GM19438 (cell line): Measurements from ENCODE around the gene ITGB6.

Experiments used
- ATAC-seq: cut with Tn5 transposase; IDR thresholded peaks from one replicate; pipeline ENCODE4 v1.9.1; 2021; ENCODE audit warnings: low read depth; ENCODE audit not compliant: unreplicated experiment

ITGB6 gene

GRCh38 chr2:160055726-160056108 lies 144.4 kb downstream of the ITGB6 start:
- ATAC-seq = no peak

- no peak for ATAC-seq
Measured at GRCh38 chr2:160054984-160055725, 144.9 kb downstream of the ITGB6 start.

GRCh38 chr2:160053946-160054345 lies 146.1 kb downstream of the ITGB6 start:
- ATAC-seq = no peak

- no peak for ATAC-seq
Measured at GRCh38 chr2:160052531-160052930, 147.5 kb downstream of the ITGB6 start.

GRCh38 chr2:160051371-160051800 lies 148.7 kb downstream of the ITGB6 start:
- ATAC-seq = no peak

GRCh38 chr2:160050147-160050546 lies 149.9 kb downstream of the ITGB6 start:
- no peak for ATAC-seq
